ENCODE data around the gene TPP1. TPM values are rescaled to one million over a fixed set of nuclear protein-coding genes. Genes with fewer than 3 reads are reported as not detected.

Gene TPP1
- total and polyA plus RNA-seq, 10 of the 15 experiments (the other 5 are each of a cell fraction or from before 2014, with no cell fraction given): 7.5 to 64.6 (median 38.3) TPM

DNA sequence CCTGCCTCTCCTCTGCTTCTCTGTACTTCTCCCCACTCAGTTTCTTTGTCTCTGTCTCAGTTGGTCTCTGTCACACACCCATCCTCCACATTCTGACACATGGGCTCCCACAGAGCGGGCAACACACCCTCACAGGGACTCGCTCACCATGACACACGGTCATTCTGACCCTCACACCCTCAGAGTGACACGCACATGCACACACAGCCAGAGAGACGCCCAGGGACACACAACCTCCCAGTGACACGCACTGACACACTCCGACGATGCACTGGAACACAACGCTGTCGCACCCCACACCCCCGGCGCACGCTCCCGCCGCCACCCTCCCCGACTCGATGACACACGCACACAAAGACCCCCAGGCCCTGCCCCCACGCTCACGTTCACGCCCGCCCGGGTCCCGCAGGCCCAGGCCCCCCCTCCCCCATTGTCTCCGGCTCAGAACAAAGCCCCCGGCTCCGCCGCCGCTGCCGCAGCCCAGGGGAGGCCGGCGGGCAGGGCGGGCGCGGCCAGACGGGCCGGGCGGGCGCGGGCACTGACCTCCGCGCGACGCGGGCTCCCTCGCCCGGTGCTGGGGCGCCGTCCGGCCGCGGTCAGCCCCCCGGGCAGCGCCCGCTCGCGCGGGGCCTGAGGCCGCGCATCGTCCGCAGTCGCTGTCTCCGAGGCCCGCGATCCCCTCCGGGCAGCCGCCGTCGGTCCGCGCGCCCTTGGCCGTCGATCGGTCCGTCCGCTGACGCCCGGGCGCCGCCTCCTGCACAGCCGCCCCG, 36.0 kb upstream of the TPP1 start (continued):
- TF ChIP-seq RB1 (IDR thresholded peaks at IDR 0.05; ENCODE audit: borderline replicate concordance) (no peak), SIX5 (IDR thresholded peaks at IDR 0.05; ENCODE audit: low read depth, low read length, severe bottlenecking) (no peak), RFX5 (IDR thresholded peaks at IDR 0.05; ENCODE audit: low read depth, low read length) (no peak), FOXM1 (IDR thresholded peaks at IDR 0.05; ENCODE audit: low read depth, low read length) (no peak), CBX5 (IDR thresholded peaks at IDR 0.05; ENCODE audit: low read depth) (no peak), TCF3 (IDR thresholded peaks at IDR 0.05; ENCODE audit: borderline replicate concordance, insufficient read depth, low read depth, low read length) (0 out of 2 replicates have a peak, but pooled peaks have one; percentile 6), HDAC2 (IDR thresholded peaks at IDR 0.05) (no peak), SUZ12 (IDR thresholded peaks at IDR 0.05; ENCODE audit: unreplicated experiment) (peak; percentile 91), SP1 (IDR thresholded peaks at IDR 0.05; ENCODE audit: low read depth, low read length) (no peak)
- TF ChIP-seq, protein P1, sequence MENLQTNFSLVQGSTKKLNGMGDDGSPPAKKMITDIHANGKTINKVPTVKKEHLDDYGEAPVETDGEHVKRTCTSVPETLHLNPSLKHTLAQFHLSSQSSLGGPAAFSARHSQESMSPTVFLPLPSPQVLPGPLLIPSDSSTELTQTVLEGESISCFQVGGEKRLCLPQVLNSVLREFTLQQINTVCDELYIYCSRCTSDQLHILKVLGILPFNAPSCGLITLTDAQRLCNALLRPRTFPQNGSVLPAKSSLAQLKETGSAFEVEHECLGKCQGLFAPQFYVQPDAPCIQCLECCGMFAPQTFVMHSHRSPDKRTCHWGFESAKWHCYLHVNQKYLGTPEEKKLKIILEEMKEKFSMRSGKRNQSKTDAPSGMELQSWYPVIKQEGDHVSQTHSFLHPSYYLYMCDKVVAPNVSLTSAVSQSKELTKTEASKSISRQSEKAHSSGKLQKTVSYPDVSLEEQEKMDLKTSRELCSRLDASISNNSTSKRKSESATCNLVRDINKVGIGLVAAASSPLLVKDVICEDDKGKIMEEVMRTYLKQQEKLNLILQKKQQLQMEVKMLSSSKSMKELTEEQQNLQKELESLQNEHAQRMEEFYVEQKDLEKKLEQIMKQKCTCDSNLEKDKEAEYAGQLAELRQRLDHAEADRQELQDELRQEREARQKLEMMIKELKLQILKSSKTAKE (IDR thresholded peaks at IDR 0.05; ENCODE audit: low read depth, poor library complexity, severe bottlenecking): no peak
- TF ChIP-seq, protein P2, sequence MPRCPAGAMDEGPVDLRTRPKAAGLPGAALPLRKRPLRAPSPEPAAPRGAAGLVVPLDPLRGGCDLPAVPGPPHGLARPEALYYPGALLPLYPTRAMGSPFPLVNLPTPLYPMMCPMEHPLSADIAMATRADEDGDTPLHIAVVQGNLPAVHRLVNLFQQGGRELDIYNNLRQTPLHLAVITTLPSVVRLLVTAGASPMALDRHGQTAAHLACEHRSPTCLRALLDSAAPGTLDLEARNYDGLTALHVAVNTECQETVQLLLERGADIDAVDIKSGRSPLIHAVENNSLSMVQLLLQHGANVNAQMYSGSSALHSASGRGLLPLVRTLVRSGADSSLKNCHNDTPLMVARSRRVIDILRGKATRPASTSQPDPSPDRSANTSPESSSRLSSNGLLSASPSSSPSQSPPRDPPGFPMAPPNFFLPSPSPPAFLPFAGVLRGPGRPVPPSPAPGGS (IDR thresholded peaks at IDR 0.05; ENCODE audit: borderline replicate concordance, insufficient read depth, low read depth, low read length, poor library complexity, severe bottlenecking): peak; percentile 92
- TF ChIP-seq, protein P3, sequence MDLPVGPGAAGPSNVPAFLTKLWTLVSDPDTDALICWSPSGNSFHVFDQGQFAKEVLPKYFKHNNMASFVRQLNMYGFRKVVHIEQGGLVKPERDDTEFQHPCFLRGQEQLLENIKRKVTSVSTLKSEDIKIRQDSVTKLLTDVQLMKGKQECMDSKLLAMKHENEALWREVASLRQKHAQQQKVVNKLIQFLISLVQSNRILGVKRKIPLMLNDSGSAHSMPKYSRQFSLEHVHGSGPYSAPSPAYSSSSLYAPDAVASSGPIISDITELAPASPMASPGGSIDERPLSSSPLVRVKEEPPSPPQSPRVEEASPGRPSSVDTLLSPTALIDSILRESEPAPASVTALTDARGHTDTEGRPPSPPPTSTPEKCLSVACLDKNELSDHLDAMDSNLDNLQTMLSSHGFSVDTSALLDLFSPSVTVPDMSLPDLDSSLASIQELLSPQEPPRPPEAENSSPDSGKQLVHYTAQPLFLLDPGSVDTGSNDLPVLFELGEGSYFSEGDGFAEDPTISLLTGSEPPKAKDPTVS (IDR thresholded peaks at IDR 0.05; ENCODE audit: low read depth, low read length): no peak

Measured in GM12878 (cell line).